Measurements from ENCODE around the gene ANKRD65. TPM values are rescaled to one million over a fixed set of nuclear protein-coding genes. Genes with fewer than 3 reads are reported as not detected.
A peak's percentile ranks its signal among the peaks of the same experiment; 100 is the strongest.
"Not testable (repeated sequence)": the region's sequence is repeated elsewhere in the genome, so short reads cannot be mapped to it uniquely, and the experiment has no call there.

ANKRD65 gene
- total RNA-seq, 1 experiment from 2014 or later, result not detected

- no TSS peak for BruUV-seq (replicated peaks)
- Mint-ChIP-seq H3K27me3 (ENCODE audit: unreplicated experiment) (no peaks in the 10 kb centered on the region), H3K36me3 (ENCODE audit: insufficient read depth, unreplicated experiment) (peaks cover 58% of the 10 kb centered on the region), H3K4me1 (ENCODE audit: low read depth, unreplicated experiment) (no peaks in the 10 kb centered on the region), H3K27ac (ENCODE audit: unreplicated experiment) (peak within 1 kb of the TSS; percentile 82), H3K9me3 (ENCODE audit: low read depth, unreplicated experiment) (no peaks in the 10 kb centered on the region), H3K4me3 (ENCODE audit: low read depth, unreplicated experiment) (peak within 1 kb of the TSS; percentile 83)
- DNase-seq, result peak; percentile 86
- CTCF ChIA-PET, result interaction anchor here (1.0 to 1.4 kb wide), 2 partner anchors 26 to 98 kb away, joined by 4 to 5 read pairs; no protein-coding TSS in a partner anchor
- intact Hi-C loops (cut with micrococcal nuclease; ENCODE audit: unreplicated experiment), result no loop called here
- TF ChIP-seq CTCF (IDR thresholded peaks at IDR 0.05; ENCODE audit: unreplicated experiment), result no peak
These were observed 14.0 kb downstream of the ANKRD65 start, which contains the start of gene MRPL20 for GRCh38 chr1:1406821-1407635. MRPL20 (minus strand) TSS chr1:1407293; CDS start chr1:1407217, 76 bp downstream.

- BruUV-seq (replicated peaks), result no TSS peak
- no peak for TF ChIP-seq CTCF (IDR thresholded peaks at IDR 0.05; ENCODE audit: unreplicated experiment)
- Mint-ChIP-seq H3K4me3 (ENCODE audit: low read depth, unreplicated experiment) (peak overlapping the region; percentile 83), H3K9me3 (ENCODE audit: low read depth, unreplicated experiment) (no peaks in the 10 kb centered on the region), H3K27ac (ENCODE audit: unreplicated experiment) (peak overlapping the region; percentile 82), H3K4me1 (ENCODE audit: low read depth, unreplicated experiment) (no peaks in the 10 kb centered on the region), H3K27me3 (ENCODE audit: unreplicated experiment) (no peaks in the 10 kb centered on the region), H3K36me3 (ENCODE audit: insufficient read depth, unreplicated experiment) (peaks cover 66% of the 10 kb centered on the region)
- CTCF ChIA-PET, result interaction anchor here (0.8 kb wide), 1 partner anchor 29 kb away, joined by 4 read pairs; the partner anchor contains the start of gene VWA1
- intact Hi-C loops (cut with micrococcal nuclease; ENCODE audit: unreplicated experiment), result no loop called here
- no peak for DNase-seq
These were observed 14.8 kb downstream of the ANKRD65 start for GRCh38 chr1:1406101-1406820.

GRCh38 chr1:1403653-1404052, 17.4 kb downstream of the ANKRD65 start:
- Mint-ChIP-seq H3K4me3 (ENCODE audit: low read depth, unreplicated experiment) (no peak overlapping the region), H3K27ac (ENCODE audit: unreplicated experiment) (no peak overlapping the region), H3K9me3 (ENCODE audit: low read depth, unreplicated experiment) (no peaks in the 10 kb centered on the region), H3K36me3 (ENCODE audit: insufficient read depth, unreplicated experiment) (peaks cover 87% of the 10 kb centered on the region), H3K4me1 (ENCODE audit: low read depth, unreplicated experiment) (no peaks in the 10 kb centered on the region), H3K27me3 (ENCODE audit: unreplicated experiment) (no peaks in the 10 kb centered on the region)
- TF ChIP-seq CTCF (IDR thresholded peaks at IDR 0.05; ENCODE audit: unreplicated experiment), result no peak
- no peak for DNase-seq
- intact Hi-C loops (cut with micrococcal nuclease; ENCODE audit: unreplicated experiment), result no loop called here
- CTCF ChIA-PET, result no interaction called here
- BruUV-seq (replicated peaks), result no TSS peak

- CTCF ChIA-PET; H3K4me3 Mint-ChIP-seq (ENCODE audit: low read depth, unreplicated experiment); BruUV-seq (replicated peaks); H3K9me3 Mint-ChIP-seq (ENCODE audit: low read depth, unreplicated experiment); H3K4me1 Mint-ChIP-seq (ENCODE audit: low read depth, unreplicated experiment); H3K27ac Mint-ChIP-seq (ENCODE audit: unreplicated experiment); DNase-seq; intact Hi-C loops (cut with micrococcal nuclease; ENCODE audit: unreplicated experiment); H3K27me3 Mint-ChIP-seq (ENCODE audit: unreplicated experiment): not testable (repeated sequence)
- peaks cover 89% of the 10 kb centered on the region for H3K36me3 Mint-ChIP-seq (ENCODE audit: insufficient read depth, unreplicated experiment)
These were observed 18.1 kb downstream of the ANKRD65 start for GRCh38 chr1:1402901-1403392.
